GM21447 (cell line): ENCODE results near the gene DENND1A.
"Not testable (repeated sequence)": the region's sequence is repeated elsewhere in the genome, so short reads cannot be mapped to it uniquely, and the experiment has no call there.

Experiments
- ATAC-seq: cut with Tn5 transposase; IDR thresholded peaks from one replicate; pipeline ENCODE4 v1.9.1; 2021; ENCODE audit not compliant: unreplicated experiment

DENND1A gene

GRCh38 chr9:123406691-123407216 is 523.2 kb downstream of the DENND1A start:
- ATAC-seq, result no peak

- ATAC-seq, result no peak
Observed at GRCh38 chr9:123406016-123406415, 523.9 kb downstream of the DENND1A start.

DNA sequence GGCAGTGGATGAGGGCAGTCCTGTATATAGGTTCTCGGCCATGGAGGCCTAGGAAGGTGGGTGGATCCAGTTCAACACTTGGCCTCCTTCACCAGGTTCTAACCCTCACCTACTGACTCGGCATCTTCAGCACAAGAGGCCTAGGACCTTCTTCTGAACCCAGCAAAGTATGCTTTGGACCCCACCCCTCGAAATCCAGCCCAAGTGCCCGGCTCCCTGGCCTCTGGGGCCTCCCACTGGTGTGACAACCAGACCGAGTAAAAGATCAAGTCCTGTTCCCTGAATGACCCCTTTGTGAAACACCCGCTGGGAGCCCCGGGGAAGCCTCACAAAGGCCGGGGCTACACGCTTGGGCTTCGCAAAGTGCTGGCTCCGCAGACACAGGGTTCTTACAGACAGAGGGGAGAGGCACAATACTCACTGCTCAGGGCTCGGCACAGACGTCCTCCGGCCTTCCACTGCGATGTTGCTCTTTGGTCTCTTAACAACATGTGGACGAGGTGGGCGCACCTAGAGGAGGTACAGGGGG is 526.9 kb downstream of the DENND1A start:
- no peak for ATAC-seq

DNA sequence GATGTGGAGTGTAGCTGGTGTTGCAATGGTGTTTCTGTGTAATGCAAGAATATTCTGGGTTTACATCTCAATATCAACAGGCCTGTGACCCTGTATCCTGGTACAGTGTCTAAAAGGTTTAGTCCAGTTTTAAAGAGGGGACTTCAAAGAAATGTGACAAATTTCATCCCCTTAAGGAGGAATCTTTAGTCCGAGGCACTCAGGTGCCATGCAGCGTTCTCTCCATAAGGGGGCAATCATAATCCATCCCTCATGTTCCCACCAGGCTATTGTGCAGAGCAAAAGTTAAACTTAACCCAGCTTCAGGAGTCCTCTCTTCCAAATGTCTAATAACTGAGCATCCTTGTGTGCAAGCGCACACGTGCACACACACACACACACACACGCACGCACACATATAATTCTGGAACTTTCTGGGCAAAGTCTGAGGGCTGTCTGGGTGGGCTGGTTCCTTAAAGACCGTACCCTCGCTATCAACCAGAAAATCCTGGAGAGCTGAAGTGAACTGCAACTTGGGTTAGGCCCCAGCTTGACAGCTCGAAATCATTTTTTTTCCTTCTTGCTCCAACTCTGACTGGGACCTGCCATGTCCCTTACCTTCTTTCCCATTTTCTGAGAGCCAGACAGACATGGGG is 527.9 kb downstream of the DENND1A start:
- no peak for ATAC-seq

DNA sequence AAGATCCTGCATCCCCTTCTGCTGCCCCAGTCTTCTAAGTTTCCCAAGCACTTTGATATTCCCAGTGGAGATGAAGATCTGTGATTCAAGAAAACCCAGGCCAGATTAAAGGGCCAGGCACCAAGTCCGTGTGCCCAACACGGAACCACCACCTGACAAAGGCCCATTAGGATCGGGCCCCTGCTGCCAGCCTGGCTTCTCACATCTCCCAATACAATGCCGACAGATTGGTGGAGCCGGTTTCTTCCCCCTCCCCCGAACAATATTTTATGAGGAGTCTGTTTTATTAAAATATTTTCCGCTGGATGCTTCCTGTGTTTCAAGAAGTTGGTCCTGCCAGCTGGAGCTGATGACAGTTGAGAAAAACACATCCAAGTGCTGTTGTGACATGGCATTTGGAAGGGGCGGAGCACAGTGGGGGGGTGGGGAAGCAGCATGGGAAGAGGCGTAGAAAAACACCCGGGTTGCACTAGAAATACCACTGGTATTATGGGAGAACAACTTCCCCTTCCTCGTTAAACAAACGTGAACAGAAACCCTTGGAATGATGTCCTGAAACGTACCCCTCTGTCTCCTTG is 528.9 kb downstream of the DENND1A start:
- no peak for ATAC-seq

DNA sequence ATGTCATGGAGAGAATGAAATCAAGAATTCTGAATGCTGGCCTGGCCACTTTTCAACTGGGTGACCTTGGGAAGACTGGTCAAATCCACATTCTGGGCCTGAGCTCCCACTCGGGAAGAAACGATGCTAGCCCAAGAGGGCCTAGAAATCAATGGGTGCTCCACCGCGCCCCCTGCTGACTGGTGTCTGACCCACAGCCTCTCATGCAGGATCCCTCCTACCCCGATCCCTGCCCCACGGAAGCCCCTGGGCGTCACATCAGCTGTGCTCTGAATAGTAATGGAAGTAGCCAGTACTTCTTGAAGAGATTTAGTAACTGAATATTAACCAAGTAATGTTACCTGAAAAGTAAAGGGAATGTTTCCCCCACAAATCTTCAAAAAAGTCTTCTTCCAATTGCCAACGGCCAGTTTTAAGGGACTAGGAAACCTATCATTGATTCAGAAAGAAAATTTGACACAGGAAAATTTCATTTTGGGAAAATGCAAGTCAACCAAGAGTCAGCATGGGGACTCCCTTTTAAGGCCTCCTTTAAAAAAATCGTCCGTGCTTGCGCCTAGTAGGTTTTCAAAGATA is 530.0 kb downstream of the DENND1A start:
- ATAC-seq, result no peak

DNA sequence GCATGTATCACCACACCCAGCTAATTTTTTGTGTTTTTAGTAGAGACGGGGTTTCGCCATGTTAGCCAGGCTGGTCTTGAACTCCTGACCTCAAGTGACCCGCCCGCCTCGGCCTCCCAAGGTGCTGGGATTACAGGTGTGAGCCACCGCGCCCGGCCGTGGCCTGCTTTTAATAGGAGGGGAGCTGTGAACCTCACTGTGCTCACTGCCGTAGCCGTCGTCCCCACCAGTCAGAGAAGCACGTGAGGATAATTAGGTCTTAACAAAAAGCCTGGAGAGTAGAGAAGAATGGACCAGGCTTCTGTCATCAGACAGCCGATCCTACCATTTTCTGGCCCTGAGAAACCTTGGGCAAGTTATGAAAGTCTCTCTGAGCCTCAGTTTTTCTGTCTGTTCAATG is 531.0 kb downstream of the DENND1A start:
- ATAC-seq, result not testable (repeated sequence)

GRCh38 chr9:123397975-123398374 is 532.0 kb downstream of the DENND1A start:
- ATAC-seq, result no peak

- no peak for ATAC-seq
Observed at GRCh38 chr9:123395689-123396511, 534.0 kb downstream of the DENND1A start.

GRCh38 chr9:123395276-123395688 is 534.6 kb downstream of the DENND1A start:
- ATAC-seq, result no peak

GRCh38 chr9:123394291-123395235 is 535.4 kb downstream of the DENND1A start:
- ATAC-seq, result no peak

- no peak for ATAC-seq
Observed at GRCh38 chr9:123392802-123393201, 537.1 kb downstream of the DENND1A start.

DNA sequence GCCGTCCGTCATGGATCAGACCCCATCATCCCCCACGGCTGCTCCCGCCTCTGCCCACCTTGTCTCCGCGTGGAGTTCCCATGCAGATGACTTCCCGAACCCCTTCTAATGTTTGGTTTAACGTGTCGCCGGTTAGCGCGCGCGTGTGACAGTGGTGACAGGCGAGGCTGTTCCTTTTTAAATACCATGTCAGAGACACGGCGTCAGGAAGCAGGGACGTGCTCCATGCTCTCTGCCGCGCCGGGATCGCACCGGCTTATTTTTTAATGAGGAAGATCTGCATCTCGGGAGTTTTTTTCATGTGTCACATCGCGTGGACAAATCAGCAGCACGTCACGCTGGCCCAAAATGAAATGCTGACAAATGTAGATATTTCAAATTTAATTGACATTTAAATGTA is 538.0 kb downstream of the DENND1A start:
- ATAC-seq, result no peak

- ATAC-seq, result no peak
Observed at GRCh38 chr9:123391233-123391632, 538.7 kb downstream of the DENND1A start.

DNA sequence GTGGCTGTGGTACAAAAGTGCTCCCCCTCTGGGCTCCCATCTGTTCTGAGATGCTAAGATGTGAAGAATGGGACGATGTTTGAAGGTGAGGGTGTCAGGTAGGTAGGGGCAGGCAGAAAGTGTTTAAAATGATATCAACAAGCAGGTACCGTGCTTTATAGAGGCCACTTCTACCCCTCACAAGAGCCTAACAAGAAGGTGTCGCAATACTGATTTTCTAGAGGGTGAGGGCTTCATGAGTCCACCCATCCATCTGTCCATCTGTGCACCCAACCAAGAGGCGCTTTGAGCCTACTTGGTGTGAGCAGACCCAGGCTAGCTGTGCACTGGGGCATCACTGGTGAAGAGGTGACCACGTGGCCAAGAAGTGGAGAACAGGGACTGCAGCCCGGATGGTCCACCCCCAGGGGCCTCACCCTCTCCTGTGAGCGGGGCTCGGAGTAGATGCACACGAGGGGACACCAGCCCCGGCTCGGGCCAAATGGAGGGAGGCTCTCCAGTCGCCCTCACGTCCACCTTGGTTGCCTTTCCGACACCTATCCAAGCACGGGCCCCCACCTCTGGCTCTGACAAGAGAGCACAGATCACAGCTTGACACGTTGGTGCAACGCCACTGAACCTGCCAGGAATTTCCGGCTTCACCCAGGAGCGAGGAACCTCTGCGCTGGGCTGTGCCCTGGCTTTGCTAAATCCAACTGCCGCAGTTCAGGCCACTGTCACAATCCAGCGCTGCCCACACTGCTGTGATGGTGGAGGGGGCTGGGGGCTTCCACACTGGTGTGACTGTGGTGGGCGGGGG is 539.4 kb downstream of the DENND1A start:
- no peak for ATAC-seq

GRCh38 chr9:123389698-123390097 is 540.2 kb downstream of the DENND1A start:
- no peak for ATAC-seq

GRCh38 chr9:123389070-123389469 is 540.9 kb downstream of the DENND1A start:
- ATAC-seq, result no peak

DNA sequence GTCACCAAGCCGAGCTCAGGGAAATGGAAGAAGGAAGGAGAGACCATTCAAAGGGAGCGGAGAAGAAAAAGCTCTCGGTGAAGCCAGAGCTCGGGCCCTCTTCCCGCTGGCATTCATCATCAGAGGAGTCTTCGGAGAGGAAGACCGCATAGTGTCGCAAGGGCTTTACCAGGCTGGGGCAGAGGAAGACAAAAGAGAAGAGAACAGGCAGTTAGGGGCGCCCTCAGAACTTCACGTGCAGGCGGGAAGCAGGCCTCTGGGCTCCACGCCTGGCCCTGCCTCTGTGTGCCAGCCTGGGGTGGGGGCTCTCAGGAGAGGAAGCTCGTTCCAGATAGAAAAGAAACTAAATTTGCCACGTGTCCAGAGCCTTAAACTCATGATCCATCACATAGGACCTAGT is 542.2 kb downstream of the DENND1A start:
- ATAC-seq, result no peak

DNA sequence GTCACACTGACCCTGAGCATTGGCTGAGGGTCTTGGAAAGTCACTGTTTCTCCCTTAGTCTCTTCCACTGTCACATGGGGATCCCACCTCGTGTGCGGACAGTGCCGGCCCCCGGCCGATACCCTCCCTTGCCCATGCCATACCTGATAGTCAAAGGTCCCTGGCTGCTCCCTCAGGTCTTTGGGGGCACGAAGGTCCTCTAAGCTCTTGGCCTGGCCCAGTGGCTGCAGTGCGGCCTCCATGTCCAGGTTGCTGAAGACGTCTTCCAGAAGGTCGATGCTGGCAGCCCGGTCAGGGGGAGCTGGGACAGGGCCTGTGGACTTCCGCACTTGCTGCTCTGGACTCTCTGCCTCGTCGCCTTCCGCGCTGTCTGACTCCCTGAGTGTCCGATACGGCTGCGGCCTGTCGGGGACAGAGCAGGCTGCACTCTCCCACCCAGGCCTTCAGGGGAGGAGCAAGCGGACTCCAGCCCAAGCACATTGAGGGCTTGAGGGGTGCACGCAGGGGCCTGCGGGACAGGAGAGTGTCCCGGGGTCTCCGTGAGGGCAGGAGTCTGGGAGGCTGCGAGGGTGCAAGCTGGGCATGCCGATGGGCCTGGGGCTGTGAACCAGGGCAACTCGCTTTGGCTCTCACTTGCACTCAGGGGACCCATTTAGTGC is 546.3 kb downstream of the DENND1A start:
- no peak for ATAC-seq
